ENCODE data around the gene CD82.

- TF ChIP-seq EZH2 (IDR thresholded peaks at IDR 0.05) (no peak), CTCF (IDR thresholded peaks at IDR 0.05) (no peak), EZH2phosphoT487 (IDR thresholded peaks at IDR 0.05) (no peak)
These were observed 723 bp upstream of the CD82 start for GRCh38 chr11:44564670-44565210.
